ENCODE measurements around the gene TSEN15. TPM values are rescaled to one million over a fixed set of nuclear protein-coding genes. Genes with fewer than 3 reads are reported as not detected.

The TSEN15 gene
- total and polyA plus RNA-seq, 2 experiments from 2014 or later, result 52.4 to 64.4 TPM

GRCh38 chr1:184051138-184051484, 419 bp upstream of the TSEN15 start:
- H3K36me3 ChIP-seq, result peaks cover 13% of the 10 kb centered on the region
- no peak for DNase-seq (ENCODE audit: low read depth in 1 of 2, low spot score in 1 of 2)
- no peaks in the 10 kb centered on the region for H3K27me3 ChIP-seq
- H3K9me3 ChIP-seq (ENCODE audit: low read depth), result no peaks in the 10 kb centered on the region
- peak overlapping the region; percentile 99 for H3K27ac ChIP-seq
- peaks cover 28% of the 10 kb centered on the region for H3K4me1 ChIP-seq (ENCODE audit: low read depth)
- TF ChIP-seq CTCF (IDR thresholded peaks at IDR 0.05; ENCODE audit: low read depth, low read length), result no peak
- peak overlapping the region; percentile 84 for H3K4me3 ChIP-seq

DNA sequence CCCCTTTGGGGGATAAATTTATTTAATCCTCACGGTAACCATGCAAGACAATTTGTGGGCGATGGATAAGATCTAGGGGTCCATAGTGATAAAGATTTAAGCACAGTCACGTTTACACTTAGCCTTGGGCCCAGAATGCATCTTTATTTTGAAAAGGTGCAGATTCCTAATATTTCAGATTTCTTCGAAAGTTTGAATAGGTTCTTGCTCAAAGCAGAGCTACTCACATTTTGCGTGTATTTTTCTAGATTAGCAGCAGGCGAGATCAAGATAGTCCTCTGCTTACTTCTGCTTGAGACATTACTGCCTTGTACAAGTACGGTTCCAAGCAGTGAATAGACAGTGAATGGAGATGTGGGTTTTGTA, 647 bp downstream of the TSEN15 start:
- Histone ChIP-seq H3K4me1 (ENCODE audit: low read depth) (peaks cover 38% of the 10 kb centered on the region), H3K9me3 (ENCODE audit: low read depth) (no peaks in the 10 kb centered on the region), H3K4me3 (peak overlapping the region; percentile 84), H3K27ac (peak overlapping the region; percentile 99), H3K36me3 (peaks cover 13% of the 10 kb centered on the region), H3K27me3 (no peaks in the 10 kb centered on the region)
- no peak for TF ChIP-seq CTCF (IDR thresholded peaks at IDR 0.05; ENCODE audit: low read depth, low read length)
- peak in 1 of 2 donors; percentile 21 for DNase-seq (ENCODE audit: low read depth in 1 of 2, low spot score in 1 of 2)

DNA sequence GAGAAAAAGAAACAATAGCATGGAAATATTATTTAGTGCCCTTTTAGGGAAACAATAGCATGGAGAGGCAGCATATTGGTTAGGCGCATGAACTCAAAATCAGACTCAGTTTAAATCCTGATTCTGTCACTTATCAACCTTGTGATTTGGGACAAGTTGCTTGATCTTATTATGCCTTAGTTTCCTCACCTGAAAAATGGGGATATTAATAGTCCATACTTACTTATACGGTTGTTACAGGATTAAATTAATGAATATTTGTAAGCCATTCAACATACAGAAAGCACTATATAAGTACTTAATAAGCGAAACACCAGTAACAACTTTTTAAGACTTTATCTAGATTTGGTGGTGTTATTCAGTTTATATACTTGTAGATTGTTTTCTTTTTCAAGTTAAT, 1.2 kb downstream of the TSEN15 start:
- Histone ChIP-seq H3K27ac (peak overlapping the region; percentile 99), H3K4me1 (ENCODE audit: low read depth) (peaks cover 44% of the 10 kb centered on the region)
- no peak for TF ChIP-seq CTCF (IDR thresholded peaks at IDR 0.05; ENCODE audit: low read depth, low read length)

GRCh38 chr1:184053881-184054280, 2.4 kb downstream of the TSEN15 start:
- no peak for DNase-seq (ENCODE audit: low read depth in 1 of 2, low spot score in 1 of 2)
- peaks cover 13% of the 10 kb centered on the region for H3K36me3 ChIP-seq
- H3K27me3 ChIP-seq, result no peaks in the 10 kb centered on the region
- no peaks in the 10 kb centered on the region for H3K9me3 ChIP-seq (ENCODE audit: low read depth)
- H3K27ac ChIP-seq, result no peak overlapping the region
- H3K4me3 ChIP-seq, result no peak overlapping the region
- TF ChIP-seq CTCF (IDR thresholded peaks at IDR 0.05; ENCODE audit: low read depth, low read length), result no peak
- H3K4me1 ChIP-seq (ENCODE audit: low read depth), result peaks cover 47% of the 10 kb centered on the region

More for the DNA sequence above, 1.2 kb downstream of the TSEN15 start:
- no peak for DNase-seq (ENCODE audit: low read depth in 1 of 2, low spot score in 1 of 2)
- Histone ChIP-seq H3K9me3 (ENCODE audit: low read depth) (no peaks in the 10 kb centered on the region), H3K36me3 (peaks cover 13% of the 10 kb centered on the region), H3K4me3 (peak overlapping the region; percentile 84), H3K27me3 (no peaks in the 10 kb centered on the region)

GRCh38 chr1:184056921-184057555, 5.5 kb downstream of the TSEN15 start:
- peaks cover 47% of the 10 kb centered on the region for H3K4me1 ChIP-seq (ENCODE audit: low read depth)
- peaks cover 16% of the 10 kb centered on the region for H3K36me3 ChIP-seq
- DNase-seq (ENCODE audit: low read depth in 1 of 2, low spot score in 1 of 2), result peak; percentile 55 to 80
- peak overlapping the region; percentile 96 for H3K27ac ChIP-seq
- no peaks in the 10 kb centered on the region for H3K27me3 ChIP-seq
- H3K9me3 ChIP-seq (ENCODE audit: low read depth), result no peaks in the 10 kb centered on the region
- TF ChIP-seq CTCF (IDR thresholded peaks at IDR 0.05; ENCODE audit: low read depth, low read length), result no peak
- H3K4me3 ChIP-seq, result no peak overlapping the region
